Esophagus squamous epithelium (tissue), 4 donors: Measurements from ENCODE around the gene PLTP.
A peak's percentile ranks its signal among the peaks of the same experiment; 100 is the strongest.

Experiments
- POLR2A ChIP-seq, 4 donors: fragments of 450-650 bp; IDR thresholded peaks; one replicate each; pipeline ENCODE4 v1.6.1; 2017; ENCODE audit warnings: antibody characterized with exemption in 4 of 4, mild to moderate bottlenecking in 4 of 4, moderate library complexity in 3 of 4
- TF ChIP-seq, protein P1 (sequence below), 6 experiments: fragments of 450-650 bp in 4 of 6; fragments of 200-600 bp in 2 of 6; sonication (generic) in 2 of 6; IDR thresholded peaks; one replicate each; pipeline ENCODE4 v1.5.1; 2016 to 2019; ENCODE audit warnings: antibody characterized with exemption in 6 of 6, mild to moderate bottlenecking in 4 of 6, moderate library complexity in 4 of 6

DNA sequence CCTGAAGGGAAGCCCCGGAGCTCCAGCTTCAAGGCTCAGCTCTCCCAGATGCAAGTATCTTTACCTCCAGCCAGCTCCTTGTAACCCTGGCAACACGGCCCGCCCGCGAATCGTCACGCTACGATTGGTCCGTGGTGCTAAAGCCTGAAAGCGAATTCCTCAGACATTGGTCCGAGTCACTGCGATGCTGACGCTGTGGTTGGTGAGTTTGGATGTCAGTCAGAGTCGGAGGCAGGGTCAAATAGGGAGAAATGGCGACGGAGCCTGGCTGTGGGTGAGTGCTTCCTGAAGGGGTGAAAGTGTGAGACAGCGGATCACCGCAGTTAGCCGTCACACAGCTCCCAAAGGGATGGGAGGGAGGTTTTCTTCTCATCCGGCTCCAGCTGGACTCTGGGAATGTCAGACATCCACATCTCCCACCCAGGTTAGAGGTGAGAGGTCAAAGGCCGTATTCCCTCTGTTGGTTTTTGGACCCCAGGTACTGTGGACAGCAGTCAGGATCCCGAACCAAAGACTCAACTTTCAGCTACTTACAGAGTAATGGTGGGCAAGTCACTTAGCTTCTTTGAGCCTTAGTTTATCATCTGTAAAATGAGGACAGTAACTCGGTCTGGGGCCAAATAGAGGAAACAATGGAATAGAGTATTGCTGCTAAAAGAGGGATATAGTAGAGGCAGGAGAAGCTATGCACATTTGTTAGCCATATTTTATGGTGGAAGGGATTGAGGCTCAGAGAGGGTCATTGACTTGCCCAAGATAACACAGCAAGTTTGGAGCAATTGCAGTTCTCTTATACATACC, 30.8 kb downstream of the PLTP start, which contains the start of gene ZSWIM1:
- TF ChIP-seq, protein P1, sequence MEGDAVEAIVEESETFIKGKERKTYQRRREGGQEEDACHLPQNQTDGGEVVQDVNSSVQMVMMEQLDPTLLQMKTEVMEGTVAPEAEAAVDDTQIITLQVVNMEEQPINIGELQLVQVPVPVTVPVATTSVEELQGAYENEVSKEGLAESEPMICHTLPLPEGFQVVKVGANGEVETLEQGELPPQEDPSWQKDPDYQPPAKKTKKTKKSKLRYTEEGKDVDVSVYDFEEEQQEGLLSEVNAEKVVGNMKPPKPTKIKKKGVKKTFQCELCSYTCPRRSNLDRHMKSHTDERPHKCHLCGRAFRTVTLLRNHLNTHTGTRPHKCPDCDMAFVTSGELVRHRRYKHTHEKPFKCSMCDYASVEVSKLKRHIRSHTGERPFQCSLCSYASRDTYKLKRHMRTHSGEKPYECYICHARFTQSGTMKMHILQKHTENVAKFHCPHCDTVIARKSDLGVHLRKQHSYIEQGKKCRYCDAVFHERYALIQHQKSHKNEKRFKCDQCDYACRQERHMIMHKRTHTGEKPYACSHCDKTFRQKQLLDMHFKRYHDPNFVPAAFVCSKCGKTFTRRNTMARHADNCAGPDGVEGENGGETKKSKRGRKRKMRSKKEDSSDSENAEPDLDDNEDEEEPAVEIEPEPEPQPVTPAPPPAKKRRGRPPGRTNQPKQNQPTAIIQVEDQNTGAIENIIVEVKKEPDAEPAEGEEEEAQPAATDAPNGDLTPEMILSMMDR (IDR thresholded peaks at IDR 0.05) = no peak
- TF ChIP-seq POLR2A (IDR thresholded peaks at IDR 0.05) = peak in 2 of 4 donors; percentile 9 to 68
